GM18519 (cell line): ENCODE measurements around the gene UGT2B11.
A peak's percentile ranks its signal among the peaks of the same experiment; 100 is the strongest.
"Not testable (repeated sequence)": the region's sequence is repeated elsewhere in the genome, so short reads cannot be mapped to it uniquely, and the experiment has no call there.

Source experiments
- ATAC-seq: cut with Tn5 transposase; IDR thresholded peaks from one replicate; pipeline ENCODE4 v1.9.1; 2021; ENCODE audit warnings: mild to moderate bottlenecking, moderate library complexity; ENCODE audit not compliant: unreplicated experiment, low FRiP score

Gene UGT2B11

DNA sequence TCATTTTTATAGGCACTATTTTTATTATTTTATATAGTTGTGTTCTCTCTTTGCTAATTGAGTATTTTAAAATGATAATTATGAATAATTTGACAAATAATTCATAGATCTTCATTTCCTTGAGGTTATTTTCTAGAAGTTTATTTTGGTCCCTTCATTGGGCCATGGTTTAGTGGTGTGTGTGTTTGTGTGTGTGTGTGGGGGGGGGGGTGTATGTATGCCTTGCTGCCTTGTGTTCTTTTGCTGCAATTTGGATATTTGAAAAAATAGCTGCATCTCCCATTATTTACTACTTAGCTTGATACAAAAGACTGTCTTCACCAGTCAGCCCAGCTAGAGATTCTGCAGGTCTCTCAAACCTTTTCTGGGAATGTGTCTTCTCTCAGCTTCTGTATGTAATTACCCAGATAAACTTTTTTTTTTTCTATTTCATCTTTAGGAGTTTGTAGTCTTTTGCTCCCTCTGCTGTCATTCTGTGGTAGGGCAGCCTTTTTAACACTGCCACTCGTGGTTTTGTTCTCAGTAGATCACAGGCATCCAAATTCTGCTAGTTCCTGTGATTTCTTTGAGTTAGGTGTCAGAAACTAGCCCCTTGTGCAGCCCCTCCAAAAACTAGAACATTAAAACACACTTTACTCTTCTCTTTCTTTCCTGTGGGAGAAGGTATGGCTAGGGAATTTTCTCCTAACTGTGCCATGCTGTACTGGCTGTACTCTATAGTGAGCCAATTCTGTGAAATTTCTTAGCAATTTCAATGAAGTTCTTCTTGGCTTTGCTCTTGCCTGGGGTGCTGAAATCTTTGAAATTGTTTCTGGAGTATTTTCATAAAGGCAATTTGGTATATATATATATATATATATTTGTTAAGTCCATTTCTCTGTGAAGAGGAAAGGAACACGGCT lies 44.1 kb downstream of the UGT2B11 start:
- peak; percentile 84 for ATAC-seq

DNA sequence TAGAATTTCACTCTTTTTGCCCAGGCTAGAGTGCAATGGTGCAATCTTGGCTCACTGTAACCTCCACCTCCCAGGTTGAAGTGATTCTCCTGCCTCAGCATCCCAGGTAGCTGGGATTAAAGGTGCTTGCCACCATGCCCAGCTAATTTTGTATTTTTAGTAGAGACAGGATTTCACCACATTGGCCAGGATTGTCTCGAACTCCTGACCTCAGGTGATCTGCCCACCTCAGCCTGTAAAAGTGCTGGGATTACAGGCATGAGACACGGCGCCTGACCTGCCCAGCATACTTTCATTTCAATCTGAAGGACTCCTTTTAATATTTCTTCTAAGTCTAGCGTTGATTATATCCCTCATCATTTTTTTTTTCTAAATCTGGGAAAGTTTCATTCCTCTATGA lies 45.4 kb downstream of the UGT2B11 start:
- not testable (repeated sequence) for ATAC-seq

DNA sequence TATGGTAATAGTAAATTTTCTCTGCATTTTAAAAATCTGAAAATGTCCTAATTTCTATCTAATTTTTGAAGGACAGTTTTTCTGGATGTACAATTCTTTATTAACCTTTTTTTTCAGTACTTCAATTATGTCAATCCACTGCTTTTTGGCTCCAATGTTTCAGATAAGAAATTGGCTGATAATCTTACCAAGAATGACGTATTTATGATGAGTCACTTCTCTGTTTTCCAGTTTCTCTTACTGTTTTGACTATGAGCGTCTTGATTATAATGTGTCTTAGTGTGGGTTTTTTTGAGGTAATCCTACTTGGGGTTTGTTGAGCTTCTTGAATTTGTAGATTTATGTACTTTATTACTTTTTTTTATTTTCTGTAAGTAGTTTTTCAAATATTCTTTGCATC lies 47.2 kb downstream of the UGT2B11 start:
- ATAC-seq: peak; percentile 40

DNA sequence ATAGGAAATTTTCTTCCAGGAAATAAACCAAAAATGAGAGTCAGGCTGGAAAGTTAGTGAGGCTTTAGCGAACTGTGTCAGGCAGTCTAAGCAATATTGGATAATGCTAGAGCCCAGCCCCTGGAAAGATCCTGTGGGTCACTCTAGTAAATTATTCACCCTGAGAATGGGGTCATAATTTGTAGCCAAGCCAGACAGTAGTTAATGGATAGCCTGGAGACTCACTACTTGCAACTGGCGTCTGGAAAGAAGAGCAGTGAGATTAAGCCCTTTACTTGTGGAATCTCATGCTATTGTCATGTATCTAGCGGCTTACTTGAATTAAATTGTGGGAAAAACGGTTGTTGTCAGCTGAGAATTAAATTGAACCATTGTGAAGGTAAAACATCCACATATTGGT lies 48.2 kb downstream of the UGT2B11 start:
- not testable (repeated sequence) for ATAC-seq

DNA sequence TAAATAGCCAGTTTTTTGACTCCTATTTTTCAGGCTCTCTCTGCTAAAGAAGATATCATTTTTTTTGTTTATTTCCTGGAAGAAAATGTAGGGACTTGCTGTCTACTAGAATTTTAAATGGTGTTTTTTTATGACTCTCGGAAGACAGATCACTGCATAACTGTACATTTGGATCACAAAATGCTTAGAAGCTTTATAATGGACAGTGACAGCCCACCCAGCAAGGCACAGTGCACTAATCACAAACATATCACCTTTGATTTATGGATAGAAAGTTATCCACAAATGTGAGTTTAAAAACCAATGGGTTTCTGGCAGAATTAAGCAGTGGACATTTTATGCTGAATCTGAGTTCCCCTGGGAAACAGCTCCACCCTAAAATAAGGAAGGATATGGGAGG lies 48.8 kb downstream of the UGT2B11 start:
- ATAC-seq: not testable (repeated sequence)

DNA sequence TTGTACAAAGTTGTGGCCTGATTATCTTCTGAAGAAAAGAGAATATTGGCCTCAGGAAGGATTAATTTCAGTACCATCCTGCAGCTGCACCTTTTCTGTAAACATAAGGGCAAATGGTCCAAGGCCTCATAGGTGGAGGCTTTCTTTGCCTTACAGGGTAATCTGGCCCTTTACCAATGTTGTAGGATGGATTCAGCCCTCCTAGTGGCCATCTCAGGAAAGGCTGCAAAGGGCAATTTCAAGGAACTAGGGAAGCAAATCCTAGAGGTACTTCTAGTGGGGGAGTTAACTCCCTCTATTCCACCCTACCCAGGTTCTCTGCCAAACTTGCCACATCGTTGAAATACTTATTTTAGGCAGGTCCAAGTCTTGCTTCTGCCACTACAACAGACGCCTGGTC lies 57.6 kb downstream of the UGT2B11 start:
- ATAC-seq: no peak

DNA sequence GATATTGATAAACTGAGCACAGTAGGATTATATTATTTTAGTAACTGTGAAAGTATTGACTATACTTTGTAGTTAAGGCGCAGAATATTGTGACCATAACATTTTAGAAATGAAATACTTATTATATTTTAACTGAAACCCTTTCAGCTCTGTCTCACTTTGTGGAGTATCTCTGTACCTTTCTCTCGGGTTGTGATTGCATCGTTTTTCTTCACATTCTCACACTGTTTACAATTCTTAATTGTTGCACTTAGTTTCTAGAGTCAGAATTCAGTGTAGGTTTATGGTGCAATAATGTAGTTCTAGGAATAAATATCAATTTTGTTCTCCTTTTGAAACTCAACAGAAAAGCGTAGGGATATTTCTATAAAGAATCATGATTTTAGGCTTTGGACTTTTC lies 60.5 kb downstream of the UGT2B11 start:
- ATAC-seq: no peak
